Fibroblast of lung (primary cell): ENCODE data around the gene NLRP1.

Experiments
- CTCF ChIP-seq, 2 donors: IDR thresholded peaks in 1 of 2; conservative IDR thresholded peaks in 1 of 2; 1 replicate in 1 of 2; 2 replicates in 1 of 2; pipeline ENCODE4 v1.5.1; 2011 to 2012; ENCODE audit warnings: low read length in 2 of 2, control low read depth in 1 of 2, inconsistent platforms in 1 of 2, low read depth in 1 of 2, mild to moderate bottlenecking in 1 of 2
- EZH2 ChIP-seq: IDR thresholded peaks from 2 replicates; pipeline ENCODE4 v1.5.1; 2012; ENCODE audit warnings: low read length, control low read depth, mild to moderate bottlenecking; ENCODE audit errors: missing control alignments

- no peak for TF ChIP-seq CTCF (conservative IDR thresholded peaks at IDR 0.05 in 1 of 2, IDR thresholded peaks at IDR 0.05 in 1 of 2; ENCODE audit: low read depth in 1 of 2, low read length in 2 of 2)
- TF ChIP-seq EZH2 = no peak
Observed at GRCh38 chr17:5581655-5582054, 2.7 kb downstream of the NLRP1 start.
